ENCODE results near the gene MYO16.
A peak's percentile ranks its signal among the peaks of the same experiment; 100 is the strongest.

The MYO16 gene

GRCh38 chr13:108933061-108933460 is 303.6 kb downstream of the MYO16 start:
- DNase-seq (ENCODE audit: low spot score), result no peak

- DNase-seq (ENCODE audit: low spot score), result no peak
These were observed 308.7 kb downstream of the MYO16 start for GRCh38 chr13:108938155-108938554.

- DNase-seq (ENCODE audit: low spot score), result no peak
These were observed 310.7 kb downstream of the MYO16 start for GRCh38 chr13:108940121-108940520.

GRCh38 chr13:108943842-108944241 is 314.4 kb downstream of the MYO16 start:
- no peak for DNase-seq (ENCODE audit: low spot score)

GRCh38 chr13:108944760-108945159 is 315.3 kb downstream of the MYO16 start:
- no peak for DNase-seq (ENCODE audit: low spot score)

GRCh38 chr13:108947551-108948030 is 318.2 kb downstream of the MYO16 start:
- peak; percentile 73 for DNase-seq (ENCODE audit: low spot score)

- DNase-seq (ENCODE audit: low spot score), result no peak
These were observed 318.9 kb downstream of the MYO16 start for GRCh38 chr13:108948251-108948671.

- DNase-seq (ENCODE audit: low spot score), result no peak
These were observed 321.1 kb downstream of the MYO16 start for GRCh38 chr13:108950333-108951010.

- no peak for DNase-seq (ENCODE audit: low spot score)
These were observed 326.3 kb downstream of the MYO16 start for GRCh38 chr13:108955741-108956140.

- DNase-seq (ENCODE audit: low spot score), result no peak
These were observed 328.1 kb downstream of the MYO16 start for GRCh38 chr13:108957369-108958012.

- DNase-seq (ENCODE audit: low spot score), result no peak
These were observed 328.6 kb downstream of the MYO16 start for GRCh38 chr13:108958013-108958376.

- DNase-seq (ENCODE audit: low spot score), result no peak
These were observed 329.8 kb downstream of the MYO16 start for GRCh38 chr13:108959234-108959633.

GRCh38 chr13:108960006-108960405 is 330.6 kb downstream of the MYO16 start:
- DNase-seq (ENCODE audit: low spot score), result no peak

GRCh38 chr13:108961542-108962125 is 332.2 kb downstream of the MYO16 start:
- no peak for DNase-seq (ENCODE audit: low spot score)

GRCh38 chr13:108962654-108963053 is 333.2 kb downstream of the MYO16 start:
- DNase-seq (ENCODE audit: low spot score), result no peak

- DNase-seq (ENCODE audit: low spot score), result no peak
These were observed 333.9 kb downstream of the MYO16 start for GRCh38 chr13:108963276-108963810.

GRCh38 chr13:108963846-108964600 is 334.6 kb downstream of the MYO16 start:
- no peak for DNase-seq (ENCODE audit: low spot score)

GRCh38 chr13:108964606-108965005 is 335.2 kb downstream of the MYO16 start:
- no peak for DNase-seq (ENCODE audit: low spot score)

- no peak for DNase-seq (ENCODE audit: low spot score)
These were observed 338.0 kb downstream of the MYO16 start for GRCh38 chr13:108967371-108967770.

GRCh38 chr13:108968566-108968965 is 339.2 kb downstream of the MYO16 start:
- no peak for DNase-seq (ENCODE audit: low spot score)

- DNase-seq (ENCODE audit: low spot score), result no peak
These were observed 345.3 kb downstream of the MYO16 start for GRCh38 chr13:108974686-108975085.

- no peak for DNase-seq (ENCODE audit: low spot score)
These were observed 350.8 kb downstream of the MYO16 start for GRCh38 chr13:108980237-108980636.

Measured in left forelimb (tissue), 1 donor.